Glomerular endothelial cell (primary cell): ENCODE measurements around the gene GPR148. TPM values are rescaled to one million over a fixed set of nuclear protein-coding genes. Genes with fewer than 3 reads are reported as not detected.

Experiments
- DNase-seq: peaks from one replicate; pipeline ENCODE4 v3.0.0-alpha.2; 2011; ENCODE audit warnings: low read depth, low spot score; ENCODE audit errors: extremely low read depth
- total RNA-seq: library from RNA; depleted of rRNA; stranded (reverse); fragments of >200 nt; gene quantifications from 2 replicates; pipeline ENCODE4 v1.2.3, GENCODE V29; 2015

GPR148 gene
- total RNA-seq, 1 donor from 2014 or later: not detected

DNA sequence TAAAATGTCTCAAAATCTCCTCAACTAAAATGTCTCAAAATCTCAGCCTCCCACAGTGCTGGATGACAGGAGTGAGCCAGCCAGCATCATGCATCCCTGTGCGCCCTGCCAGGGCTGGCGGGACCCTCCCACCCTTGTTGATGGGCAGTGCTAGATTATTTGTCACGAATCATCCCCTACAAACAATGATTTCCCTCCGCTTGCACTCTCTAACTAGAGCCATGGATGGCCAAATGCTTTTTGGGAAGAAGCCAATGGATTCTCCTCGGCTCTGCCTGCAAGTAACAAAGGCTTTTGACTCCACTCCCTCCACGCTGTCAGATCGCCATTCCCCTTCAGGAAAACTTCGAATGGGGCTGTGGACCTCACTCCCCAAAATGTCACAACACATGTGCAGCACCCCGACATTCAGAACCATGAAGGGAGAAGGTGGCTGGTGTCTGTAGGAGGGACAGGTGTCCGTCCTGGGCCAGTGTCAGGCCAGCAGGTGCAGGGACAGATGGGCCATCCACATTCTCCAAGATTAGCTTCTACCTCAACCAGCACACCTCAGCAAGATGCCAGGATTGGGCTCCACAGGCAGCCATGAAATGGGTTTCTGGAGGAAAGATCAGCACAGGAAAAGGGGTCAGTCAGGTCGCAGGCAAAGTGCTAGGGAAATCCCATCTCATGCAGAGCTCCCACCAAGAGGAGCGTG lies 38.0 kb downstream of the GPR148 start:
- no peak for DNase-seq

DNA sequence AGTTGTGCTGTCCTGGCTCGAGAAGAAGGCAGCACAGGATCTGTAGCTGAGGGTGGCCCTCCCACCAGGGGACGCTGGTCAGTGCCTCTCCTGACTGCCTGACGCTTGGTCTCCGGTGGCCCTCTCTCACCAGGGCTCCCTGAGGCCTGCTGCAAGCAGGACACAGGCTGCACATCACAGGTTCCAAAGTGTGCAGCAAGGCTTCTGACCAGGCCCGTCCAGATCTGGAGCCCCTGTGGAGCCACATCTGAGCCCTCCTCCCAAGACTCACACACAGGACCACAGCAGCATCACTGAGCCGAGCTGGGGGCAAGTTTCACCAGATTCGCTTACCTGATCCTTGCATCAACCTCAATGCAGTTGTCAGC lies 38.5 kb downstream of the GPR148 start:
- DNase-seq: no peak

DNA sequence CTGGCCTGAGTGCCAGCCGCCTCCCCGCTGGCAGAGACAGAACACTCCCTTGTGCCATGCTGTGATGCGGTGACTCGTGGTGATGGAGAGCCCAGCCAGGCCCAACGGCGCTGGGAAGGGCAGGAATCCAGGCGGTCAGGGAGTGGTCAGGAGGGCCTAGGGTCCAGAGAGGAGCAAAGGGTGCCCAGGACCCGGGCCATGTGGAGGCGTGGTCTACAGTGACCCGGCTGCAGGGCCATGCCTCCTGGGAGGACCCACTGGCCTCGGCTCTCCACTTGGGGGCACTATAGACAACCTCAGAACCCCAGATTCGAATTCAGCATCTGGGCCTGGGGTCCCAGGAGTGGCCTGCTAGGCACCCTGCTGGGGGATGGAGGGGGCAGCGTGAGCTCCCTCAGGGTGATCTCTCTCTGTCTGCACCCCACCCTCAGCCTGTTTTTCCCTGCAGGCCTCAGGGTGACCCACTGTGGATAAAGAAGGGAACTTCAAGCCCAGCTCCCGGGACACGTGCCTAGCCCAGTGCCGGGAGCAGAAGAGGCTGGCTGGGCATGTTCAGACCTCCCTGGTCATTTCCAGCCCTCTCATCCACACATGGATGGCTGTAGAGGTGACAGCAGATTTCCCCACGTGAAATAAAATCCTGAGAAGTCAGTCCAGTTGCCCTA lies 39.5 kb downstream of the GPR148 start:
- DNase-seq: no peak

DNA sequence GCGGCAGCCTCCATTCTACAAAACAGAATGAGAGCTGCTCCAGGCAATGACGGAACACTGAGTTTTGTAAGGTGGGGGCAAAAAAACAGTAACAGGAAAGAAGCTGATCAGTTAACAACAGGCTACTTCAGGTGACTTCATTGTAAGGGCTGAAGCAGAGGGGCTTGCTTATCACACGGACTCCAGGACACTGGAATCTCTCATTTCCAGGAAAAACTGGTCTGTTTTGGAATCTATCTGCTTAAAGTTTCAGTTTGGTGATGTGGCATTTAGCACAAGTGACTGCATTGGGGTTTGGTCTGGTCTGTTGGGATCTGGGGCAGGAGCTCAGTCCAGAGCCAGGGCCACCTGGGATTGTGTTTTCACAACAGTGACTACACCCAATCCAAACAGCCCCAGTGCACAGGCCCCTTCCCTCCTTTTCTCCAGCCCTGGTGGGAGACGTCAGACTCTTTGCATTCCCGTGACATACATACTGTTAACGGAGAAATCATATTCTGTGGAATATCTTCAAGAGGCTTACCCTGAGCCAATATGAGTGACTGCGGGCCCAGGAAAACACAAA lies 40.6 kb downstream of the GPR148 start:
- DNase-seq: no peak

GRCh38 chr2:130776550-130776949 lies 47.7 kb downstream of the GPR148 start:
- no peak for DNase-seq

- no peak for DNase-seq
These were observed 49.9 kb downstream of the GPR148 start for GRCh38 chr2:130778781-130779180.

Other genes with a start within 250 kb of the GPR148 start
- gene POTEI, start 219.7 kb upstream of the GPR148 start, total RNA-seq: 0.06 TPM in 1 of 2 replicates, not detected in the other
- not detected in 2 replicates for gene CFC1B, start 207.8 kb upstream of the GPR148 start, total RNA-seq
- not detected in 2 replicates for gene CFC1, start 129.5 kb upstream of the GPR148 start, total RNA-seq
- gene POTEJ, start 117.6 kb upstream of the GPR148 start, total RNA-seq: not detected in 2 replicates
- gene AMER3, start 26.5 kb downstream of the GPR148 start, total RNA-seq: not detected in 2 replicates
- 0.24 and 0.58 TPM in 2 replicates for gene ARHGEF4, start 107.8 kb downstream of the GPR148 start, total RNA-seq